ENCODE results near the gene KLRD1. TPM values are rescaled to one million over a fixed set of nuclear protein-coding genes. Genes with fewer than 3 reads are reported as not detected.

The KLRD1 gene
- total and polyA plus RNA-seq, 3 donors from 2014 or later: 0.71 to 1.6 (median 0.87) TPM

- no peak overlapping the region for H3K27ac ChIP-seq
- no peaks in the 10 kb centered on the region for H3K9me3 ChIP-seq
- WGBS, 2 donors: 80 to 87% methylated on average over 2 to 4 of the region's 4 CpGs
- H3K4me3 ChIP-seq: no peak overlapping the region
- no peaks in the 10 kb centered on the region for H3K36me3 ChIP-seq (ENCODE audit: low read depth, missing control alignments)
- intact Hi-C loops (cut with DNase I; ENCODE audit: low total_unique reads): no loop called here
- DNase-seq: no peak
- no peaks in the 10 kb centered on the region for H3K4me1 ChIP-seq
- H3K27me3 ChIP-seq: no peaks in the 10 kb centered on the region
- TF ChIP-seq POLR2A (IDR thresholded peaks at IDR 0.05): no peak
- TF ChIP-seq, protein P1, sequence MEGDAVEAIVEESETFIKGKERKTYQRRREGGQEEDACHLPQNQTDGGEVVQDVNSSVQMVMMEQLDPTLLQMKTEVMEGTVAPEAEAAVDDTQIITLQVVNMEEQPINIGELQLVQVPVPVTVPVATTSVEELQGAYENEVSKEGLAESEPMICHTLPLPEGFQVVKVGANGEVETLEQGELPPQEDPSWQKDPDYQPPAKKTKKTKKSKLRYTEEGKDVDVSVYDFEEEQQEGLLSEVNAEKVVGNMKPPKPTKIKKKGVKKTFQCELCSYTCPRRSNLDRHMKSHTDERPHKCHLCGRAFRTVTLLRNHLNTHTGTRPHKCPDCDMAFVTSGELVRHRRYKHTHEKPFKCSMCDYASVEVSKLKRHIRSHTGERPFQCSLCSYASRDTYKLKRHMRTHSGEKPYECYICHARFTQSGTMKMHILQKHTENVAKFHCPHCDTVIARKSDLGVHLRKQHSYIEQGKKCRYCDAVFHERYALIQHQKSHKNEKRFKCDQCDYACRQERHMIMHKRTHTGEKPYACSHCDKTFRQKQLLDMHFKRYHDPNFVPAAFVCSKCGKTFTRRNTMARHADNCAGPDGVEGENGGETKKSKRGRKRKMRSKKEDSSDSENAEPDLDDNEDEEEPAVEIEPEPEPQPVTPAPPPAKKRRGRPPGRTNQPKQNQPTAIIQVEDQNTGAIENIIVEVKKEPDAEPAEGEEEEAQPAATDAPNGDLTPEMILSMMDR (IDR thresholded peaks at IDR 0.05): no peak
Observed at GRCh38 chr12:10354071-10354470, 46.4 kb downstream of the KLRD1 start.

DNA sequence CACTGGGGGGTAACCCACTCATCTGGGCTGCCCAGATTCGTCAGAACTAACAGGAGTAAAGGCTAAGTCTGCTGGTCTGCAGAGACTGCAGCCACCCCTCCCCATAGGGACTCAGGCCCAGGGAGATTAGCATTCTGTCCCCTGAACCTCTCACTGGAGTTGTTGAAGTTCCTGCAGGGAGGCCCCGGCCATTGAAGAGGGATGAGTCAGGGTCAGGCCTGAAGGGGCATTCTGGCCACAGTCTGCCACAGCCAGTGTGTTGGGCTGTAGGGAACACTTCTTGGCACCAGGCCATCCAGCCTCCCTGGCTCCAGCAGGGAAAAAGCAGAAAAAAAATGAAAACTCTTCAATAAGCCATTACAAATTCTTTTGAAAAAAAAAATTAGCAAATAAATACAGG lies 46.8 kb downstream of the KLRD1 start:
- Histone ChIP-seq H3K27me3 (no peaks in the 10 kb centered on the region), H3K9me3 (no peaks in the 10 kb centered on the region), H3K27ac (no peak overlapping the region), H3K4me3 (no peak overlapping the region), H3K36me3 (ENCODE audit: low read depth, missing control alignments) (no peaks in the 10 kb centered on the region), H3K4me1 (no peaks in the 10 kb centered on the region)
- DNase-seq: peak; percentile 21
- no peak for TF ChIP-seq POLR2A (IDR thresholded peaks at IDR 0.05)
- TF ChIP-seq, protein P1 (IDR thresholded peaks at IDR 0.05): no peak
- intact Hi-C loops (cut with DNase I; ENCODE audit: low total_unique reads): no loop called here
- 65 to 69% methylated on average over 1 to 2 of the region's 2 CpGs for WGBS, 2 donors

DNA sequence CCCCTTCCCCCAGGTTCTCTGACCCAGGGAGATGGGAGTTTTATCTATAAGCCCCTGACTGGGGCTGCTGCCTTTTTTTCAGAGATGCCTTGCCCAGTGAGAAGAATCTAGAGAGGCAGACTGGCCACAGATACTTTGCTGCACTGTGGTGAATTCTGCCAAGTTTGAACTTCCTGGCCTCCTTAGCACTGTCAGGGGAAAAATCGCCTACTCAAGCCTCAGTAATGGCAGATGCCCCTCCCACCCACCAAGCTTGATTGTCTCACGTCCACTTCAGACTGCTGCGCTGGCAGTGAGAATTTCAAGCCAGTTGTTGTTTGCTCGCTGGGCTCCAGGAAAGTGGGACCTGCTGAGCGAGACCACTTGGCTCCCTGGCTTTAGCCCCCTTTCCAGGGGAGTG lies 50.5 kb downstream of the KLRD1 start:
- Histone ChIP-seq H3K4me1 (peaks cover 14% of the 10 kb centered on the region), H3K36me3 (ENCODE audit: low read depth, missing control alignments) (no peaks in the 10 kb centered on the region), H3K4me3 (no peak overlapping the region), H3K9me3 (no peaks in the 10 kb centered on the region), H3K27me3 (no peaks in the 10 kb centered on the region), H3K27ac (no peak overlapping the region)
- TF ChIP-seq, protein P1 (IDR thresholded peaks at IDR 0.05): no peak
- no peak for TF ChIP-seq POLR2A (IDR thresholded peaks at IDR 0.05)
- WGBS, 2 donors: 79 to 89% methylated on average over 3 to 5 of the region's 5 CpGs
- no peak for DNase-seq
- intact Hi-C loops (cut with DNase I; ENCODE audit: low total_unique reads): no loop called here

GRCh38 chr12:10358969-10359368 lies 51.3 kb downstream of the KLRD1 start:
- no peaks in the 10 kb centered on the region for H3K36me3 ChIP-seq (ENCODE audit: low read depth, missing control alignments)
- no peak overlapping the region for H3K4me3 ChIP-seq
- H3K4me1 ChIP-seq: peaks cover 16% of the 10 kb centered on the region
- DNase-seq: no peak
- intact Hi-C loops (cut with DNase I; ENCODE audit: low total_unique reads): no loop called here
- TF ChIP-seq POLR2A (IDR thresholded peaks at IDR 0.05): no peak
- TF ChIP-seq, protein P1 (IDR thresholded peaks at IDR 0.05): no peak
- no peaks in the 10 kb centered on the region for H3K9me3 ChIP-seq
- H3K27ac ChIP-seq: no peak overlapping the region
- WGBS, 2 donors: 88 to 100% methylated on average over 1 of the region's 1 CpG
- H3K27me3 ChIP-seq: no peaks in the 10 kb centered on the region

DNA sequence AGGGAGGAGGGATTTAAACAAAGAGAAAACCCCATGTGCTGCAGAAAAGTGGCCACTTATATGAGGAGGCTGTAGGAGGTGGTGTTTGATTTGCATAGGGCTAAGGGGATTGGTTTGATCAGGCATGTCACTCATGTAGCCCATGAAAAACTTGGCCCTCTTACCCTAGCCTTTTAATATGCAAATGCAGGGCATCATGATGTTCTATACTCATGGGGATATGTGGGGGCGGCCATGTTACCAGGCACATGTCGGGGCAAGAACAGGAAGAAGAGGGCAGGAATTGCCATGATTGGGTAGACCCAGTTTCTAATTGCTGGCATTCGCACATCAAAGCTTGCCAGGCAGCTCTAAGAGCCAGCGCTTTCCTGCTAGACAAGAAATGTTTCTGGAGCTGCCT lies 53.4 kb downstream of the KLRD1 start:
- intact Hi-C loops (cut with DNase I; ENCODE audit: low total_unique reads): no loop called here
- no peaks in the 10 kb centered on the region for H3K27me3 ChIP-seq
- no peak for TF ChIP-seq POLR2A (IDR thresholded peaks at IDR 0.05)
- TF ChIP-seq, protein P1 (IDR thresholded peaks at IDR 0.05): no peak
- H3K4me3 ChIP-seq: no peak overlapping the region
- DNase-seq: peak; percentile 70
- no peaks in the 10 kb centered on the region for H3K9me3 ChIP-seq
- peak overlapping the region; percentile 31 to 39 for H3K27ac ChIP-seq
- peaks cover 19% of the 10 kb centered on the region for H3K4me1 ChIP-seq
- WGBS, 2 donors: 68 to 81% methylated on average over 4 of the region's 4 CpGs
- no peaks in the 10 kb centered on the region for H3K36me3 ChIP-seq (ENCODE audit: low read depth, missing control alignments)
